ENCODE results near the gene FNIP1. TPM values are rescaled to one million over a fixed set of nuclear protein-coding genes. Genes with fewer than 3 reads are reported as not detected.

FNIP1 gene
- total and polyA plus RNA-seq, 2 donors (not counting 1 experiment from before 2014, with no cell fraction given): 10.3 to 52.8 TPM

GRCh38 chr5:131654776-131655175 is 142.0 kb downstream of the FNIP1 start:
- H3K9me3 ChIP-seq (ENCODE audit: control extremely low read depth in 1 of 3, control insufficient read depth in 2 of 3, insufficient read depth in 1 of 3, low read length in 2 of 3): peaks cover 4 to 14% (median 6%) of the 10 kb centered on the region in 3 donors
- peaks cover 5% of the 10 kb centered on the region for H3K4me1 Mint-ChIP-seq
- peaks cover 7% of the 10 kb centered on the region for H3K9me3 Mint-ChIP-seq (ENCODE audit: insufficient read depth)
- no peaks in the 10 kb centered on the region for H3K27me3 Mint-ChIP-seq
- no peak overlapping the region for H3K27ac Mint-ChIP-seq
- H3K4me2 ChIP-seq (replicated peaks; ENCODE audit: low read depth, low read length, poor library complexity, severe bottlenecking): no peak overlapping the region
- no peak overlapping the region for H3K27ac ChIP-seq (ENCODE audit: low read length in 2 of 2)
- ChIA-PET POLR2A (no interaction called here), CTCF (interaction anchor here (1.3 kb wide), 1 partner anchor 14 kb away, joined by 3 read pairs; no protein-coding TSS in a partner anchor)
- peaks cover 6% of the 10 kb centered on the region for H3K79me2 ChIP-seq (ENCODE audit: control insufficient read depth, insufficient read depth, low read length)
- H4K20me1 ChIP-seq (ENCODE audit: control insufficient read depth, insufficient read depth, low read length, poor library complexity, severe bottlenecking): no peaks in the 10 kb centered on the region
- intact Hi-C loops (cut with micrococcal nuclease): no loop called here
- no peak for DNase-seq
- WGBS (ENCODE audit: insufficient coverage): no CpG with 5 or more reads among the region's 2 CpGs
- H3K9ac ChIP-seq (ENCODE audit: low read length): no peak overlapping the region
- peaks cover 9 to 37% of the 10 kb centered on the region in 2 experiments for H3K36me3 ChIP-seq (replicated peaks in 1 of 2; ENCODE audit: control extremely low read depth in 1 of 2, control insufficient read depth in 1 of 2, extremely low read depth in 1 of 2, insufficient read depth in 2 of 2, low read length in 1 of 2)
- H2AFZ ChIP-seq (ENCODE audit: insufficient read depth, low read depth, low read length, poor library complexity, severe bottlenecking): no peak overlapping the region
- H3K4me3 Mint-ChIP-seq: no peak overlapping the region
- TF ChIP-seq EZH2 (IDR thresholded peaks at IDR 0.05; ENCODE audit: borderline replicate concordance, insufficient read depth, low read depth, low read length, poor library complexity, severe bottlenecking) (no peak), CTCF (IDR thresholded peaks at IDR 0.05) (no peak)
- H3K4me3 ChIP-seq (ENCODE audit: control extremely low read depth in 1 of 5, extremely low read depth in 1 of 5, insufficient read depth in 1 of 5, low read depth in 2 of 5, low read length in 4 of 5): no peak overlapping the region
- no peak for ATAC-seq (ENCODE audit: low read depth)
- no peaks in the 10 kb centered on the region for H3K4me1 ChIP-seq (ENCODE audit: control insufficient read depth in 2 of 2, insufficient read depth in 2 of 2, low read length in 2 of 2)
- no peaks in the 10 kb centered on the region for H3K27me3 ChIP-seq (replicated peaks in 1 of 4; ENCODE audit: control extremely low read depth in 1 of 4, control insufficient read depth in 3 of 4, insufficient read depth in 4 of 4, low read length in 3 of 4)

GRCh38 chr5:131654309-131654708 is 142.5 kb downstream of the FNIP1 start:
- DNase-seq (no peak), ATAC-seq (ENCODE audit: low read depth) (no peak)
- Histone ChIP-seq H3K9ac (ENCODE audit: low read length) (no peak overlapping the region), H3K4me2 (replicated peaks; ENCODE audit: low read depth, low read length, poor library complexity, severe bottlenecking) (no peak overlapping the region), H3K4me1 (ENCODE audit: control insufficient read depth in 2 of 2, insufficient read depth in 2 of 2, low read length in 2 of 2) (no peaks in the 10 kb centered on the region), H3K9me3 (ENCODE audit: control extremely low read depth in 1 of 3, control insufficient read depth in 2 of 3, insufficient read depth in 1 of 3, low read length in 2 of 3) (peaks cover 4 to 9% (median 6%) of the 10 kb centered on the region in 3 donors), H3K36me3 (replicated peaks in 1 of 2; ENCODE audit: control extremely low read depth in 1 of 2, control insufficient read depth in 1 of 2, extremely low read depth in 1 of 2, insufficient read depth in 2 of 2, low read length in 1 of 2) (peaks cover 10 to 32% of the 10 kb centered on the region in 2 experiments), H4K20me1 (ENCODE audit: control insufficient read depth, insufficient read depth, low read length, poor library complexity, severe bottlenecking) (no peaks in the 10 kb centered on the region), H3K4me3 (ENCODE audit: control extremely low read depth in 1 of 5, extremely low read depth in 1 of 5, insufficient read depth in 1 of 5, low read depth in 2 of 5, low read length in 4 of 5) (no peak overlapping the region), H3K27ac (ENCODE audit: low read length in 2 of 2) (no peak overlapping the region), H2AFZ (ENCODE audit: insufficient read depth, low read depth, low read length, poor library complexity, severe bottlenecking) (no peak overlapping the region), H3K79me2 (ENCODE audit: control insufficient read depth, insufficient read depth, low read length) (peaks cover 6% of the 10 kb centered on the region), H3K27me3 (replicated peaks in 1 of 4; ENCODE audit: control extremely low read depth in 1 of 4, control insufficient read depth in 3 of 4, insufficient read depth in 4 of 4, low read length in 3 of 4) (no peaks in the 10 kb centered on the region)
- Mint-ChIP-seq H3K4me3 (no peak overlapping the region), H3K9me3 (ENCODE audit: insufficient read depth) (peaks cover 5% of the 10 kb centered on the region), H3K4me1 (peaks cover 5% of the 10 kb centered on the region), H3K27ac (no peak overlapping the region), H3K27me3 (no peaks in the 10 kb centered on the region)
- TF ChIP-seq EZH2 (IDR thresholded peaks at IDR 0.05; ENCODE audit: borderline replicate concordance, insufficient read depth, low read depth, low read length, poor library complexity, severe bottlenecking): no peak
- no peak for TF ChIP-seq CTCF (IDR thresholded peaks at IDR 0.05)
- WGBS (ENCODE audit: insufficient coverage): 91% methylated on average over 2 of the region's 2 CpGs
- intact Hi-C loops (cut with micrococcal nuclease): no loop called here
- CTCF ChIA-PET: no interaction called here
- POLR2A ChIA-PET: no interaction called here
